Kidney epithelial cell (primary cell): ENCODE results near the gene ALDH8A1. TPM values are rescaled to one million over a fixed set of nuclear protein-coding genes. Genes with fewer than 3 reads are reported as not detected.

Experiments used
- DNase-seq: peaks from one replicate; pipeline ENCODE4 v3.0.0-alpha.2; 2010; ENCODE audit warnings: low read depth
- H3K27me3 ChIP-seq: 2 replicates; pipeline ENCODE4 v1.6.0; 2011; ENCODE audit warnings: low read length; ENCODE audit not compliant: control insufficient read depth, insufficient read depth
- H3K36me3 ChIP-seq: 2 replicates; pipeline ENCODE4 v1.5.1; 2011; ENCODE audit warnings: low read length; ENCODE audit not compliant: control insufficient read depth, insufficient read depth
- H3K4me3 ChIP-seq: 2 replicates; pipeline ENCODE4 v1.5.1; 2011; ENCODE audit warnings: low read depth, mild to moderate bottlenecking, control low read depth, low read length
- CTCF ChIP-seq: IDR thresholded peaks from 2 replicates; pipeline ENCODE4 v1.5.1; 2011; ENCODE audit warnings: mild to moderate bottlenecking, moderate library complexity, low read length, control low read depth, inconsistent platforms; ENCODE audit not compliant: insufficient read depth, poor library complexity, severe bottlenecking
- total RNA-seq: library from RNA; depleted of rRNA; stranded (reverse); fragments of >200 nt; gene quantifications from 2 replicates; pipeline ENCODE4 v1.2.3, GENCODE V29; 2015

The ALDH8A1 gene
- total RNA-seq, 1 donor from 2014 or later: 0.46 TPM

DNA sequence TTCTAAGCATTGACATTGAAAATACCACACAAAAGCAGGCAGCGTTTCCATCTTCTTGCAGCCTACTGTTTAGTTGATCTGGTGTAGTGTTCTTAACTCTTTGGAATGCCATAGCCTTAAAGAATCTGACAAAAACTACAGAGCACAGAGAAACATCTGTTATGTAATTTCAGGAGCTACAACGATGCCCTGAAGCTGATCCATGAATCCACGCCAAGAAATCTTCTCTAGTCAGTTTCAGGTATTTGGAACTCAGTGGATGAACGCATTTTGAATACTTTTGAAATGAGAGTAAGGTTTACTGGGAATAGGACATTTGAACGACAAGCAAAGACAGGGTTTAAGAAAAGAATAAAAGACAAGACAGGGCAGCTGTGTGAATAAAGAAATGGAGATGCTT lies 17.8 kb downstream of the ALDH8A1 start:
- TF ChIP-seq CTCF: no peak
- DNase-seq: no peak
- H3K4me3 ChIP-seq: no peak overlapping the region
- H3K36me3 ChIP-seq: no peaks in the 10 kb centered on the region
- H3K27me3 ChIP-seq: no peaks in the 10 kb centered on the region

DNA sequence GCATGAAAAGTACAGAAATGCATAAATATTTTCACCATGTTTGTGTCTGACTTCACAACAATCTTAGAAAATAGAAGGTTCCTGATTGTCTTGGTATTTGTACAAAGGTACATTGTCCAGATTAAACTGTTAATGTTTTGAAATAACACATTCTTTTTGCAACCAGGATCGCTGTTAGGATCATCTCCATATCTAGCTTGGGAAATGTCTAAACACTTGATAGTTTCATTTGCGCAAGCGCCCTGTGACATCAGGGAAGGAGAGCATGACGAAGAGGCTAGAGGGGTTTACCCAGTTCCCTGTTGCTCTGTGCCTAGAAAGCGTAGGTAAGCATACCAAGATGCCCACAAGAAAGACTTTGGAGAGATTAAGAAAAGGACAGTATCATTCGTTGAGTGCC lies 19.4 kb downstream of the ALDH8A1 start:
- Histone ChIP-seq H3K36me3 (no peaks in the 10 kb centered on the region), H3K4me3 (no peak overlapping the region), H3K27me3 (no peaks in the 10 kb centered on the region)
- no peak for TF ChIP-seq CTCF
- no peak for DNase-seq

GRCh38 chr6:134928151-134928900 lies 21.6 kb downstream of the ALDH8A1 start:
- no peak for DNase-seq
- Histone ChIP-seq H3K27me3 (no peaks in the 10 kb centered on the region), H3K36me3 (no peaks in the 10 kb centered on the region), H3K4me3 (no peak overlapping the region)
- no peak for TF ChIP-seq CTCF

GRCh38 chr6:134925800-134926199 lies 24.1 kb downstream of the ALDH8A1 start:
- TF ChIP-seq CTCF: no peak
- no peak overlapping the region for H3K4me3 ChIP-seq
- no peaks in the 10 kb centered on the region for H3K27me3 ChIP-seq
- H3K36me3 ChIP-seq: no peaks in the 10 kb centered on the region
- no peak for DNase-seq

GRCh38 chr6:134921721-134922261 lies 28.1 kb downstream of the ALDH8A1 start:
- no peaks in the 10 kb centered on the region for H3K36me3 ChIP-seq
- H3K27me3 ChIP-seq: no peaks in the 10 kb centered on the region
- no peak for TF ChIP-seq CTCF
- no peak for DNase-seq
- H3K4me3 ChIP-seq: no peak overlapping the region

DNA sequence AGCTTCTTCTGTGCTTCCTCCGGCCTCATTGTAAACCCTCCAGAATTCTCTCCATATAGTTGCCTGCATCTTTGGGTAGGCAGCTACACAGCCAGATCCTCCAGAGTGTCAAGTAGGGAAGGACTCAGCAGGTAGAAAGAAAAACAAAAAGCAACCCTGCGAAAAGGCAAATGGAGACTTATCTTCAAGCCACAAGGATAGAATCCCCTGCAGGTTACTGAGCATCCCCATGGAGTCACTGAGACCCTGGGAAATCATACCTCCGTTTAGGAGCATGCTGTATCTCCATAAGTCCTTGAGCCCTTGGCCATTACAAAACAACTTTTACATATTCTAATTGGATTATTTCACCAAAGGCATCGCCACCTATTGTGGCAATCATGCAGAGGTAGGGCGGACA lies 28.6 kb downstream of the ALDH8A1 start:
- TF ChIP-seq CTCF: no peak
- no peak for DNase-seq

More for the DNA sequence above, 28.6 kb downstream of the ALDH8A1 start:
- no peak overlapping the region for H3K4me3 ChIP-seq
- H3K27me3 ChIP-seq: no peaks in the 10 kb centered on the region
- H3K36me3 ChIP-seq: no peaks in the 10 kb centered on the region
